ENCODE results near the gene ZNF276.

The ZNF276 gene

DNA sequence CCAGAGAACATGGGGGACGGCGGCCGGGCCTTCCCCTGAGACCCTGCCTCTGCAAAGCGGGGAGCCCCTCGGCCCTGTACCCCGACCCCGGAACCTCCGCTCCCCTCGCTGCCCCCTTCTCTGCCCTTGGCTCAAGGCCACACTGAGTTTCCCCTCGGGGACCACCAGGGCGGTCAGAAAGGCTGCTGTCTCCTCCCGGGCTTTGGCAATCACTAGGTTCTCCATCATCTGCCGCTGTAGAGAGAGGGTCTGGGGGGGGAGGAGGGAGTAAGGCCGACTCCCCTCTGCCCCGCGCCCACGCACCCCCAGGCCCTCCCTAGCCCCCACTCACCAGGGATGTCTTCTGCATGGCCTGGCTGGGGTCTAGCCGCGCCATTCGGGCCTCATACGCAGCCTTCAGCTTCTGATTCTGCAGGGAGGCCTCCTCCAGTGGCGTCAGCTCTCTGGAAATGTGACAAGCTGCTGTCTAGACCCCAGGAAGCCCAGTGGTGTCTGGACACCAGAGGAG lies 9.0 kb upstream of the ZNF276 start:
- TF ChIP-seq CTCF (conservative IDR thresholded peaks at IDR 0.05; ENCODE audit: low read depth, low read length): no peak
- Histone ChIP-seq H2AFZ (ENCODE audit: low read depth) (peak overlapping the region; percentile 39; the same call in 1 of the 2 replicates), H3K4me3 (IDR thresholded peaks at IDR 0.05; ENCODE audit: insufficient read depth, low read depth, low read length) (no peak overlapping the region), H4K20me1 (ENCODE audit: insufficient read depth) (no peaks in the 10 kb centered on the region), H3K79me2 (ENCODE audit: insufficient read depth, low read depth) (peaks cover 28% of the 10 kb centered on the region), H3K9ac (peak overlapping the region; percentile 81), H3K4me1 (ENCODE audit: low read depth, poor library complexity, severe bottlenecking) (peaks cover 12% of the 10 kb centered on the region), H3K36me3 (ENCODE audit: insufficient read depth) (no peaks in the 10 kb centered on the region; the same call in 1 of the 2 replicates), H3K27ac (peak overlapping the region; percentile 22), H3K4me2 (peak overlapping the region; percentile 91), H3K27me3 (ENCODE audit: insufficient read depth, low read depth) (no peaks in the 10 kb centered on the region)

DNA sequence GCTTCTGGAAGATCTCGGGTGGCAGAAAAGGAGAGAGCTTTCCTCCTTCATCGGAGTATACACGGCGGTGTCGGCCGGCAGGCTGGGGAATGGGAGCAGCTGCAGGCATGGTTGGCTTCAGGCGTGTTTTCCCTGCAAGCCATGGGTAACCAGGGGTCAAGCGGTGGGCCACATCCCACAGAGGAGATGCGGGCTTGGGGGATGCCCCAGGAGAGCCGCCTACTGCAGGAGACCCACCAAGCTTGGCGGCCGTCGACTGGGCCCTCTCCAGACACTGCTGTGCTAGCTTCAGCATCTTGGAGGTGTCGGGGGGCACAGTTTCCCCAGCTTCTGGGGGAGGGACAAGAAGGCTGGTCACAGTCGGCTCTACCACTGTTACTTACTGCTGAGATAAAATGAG lies 4.8 kb upstream of the ZNF276 start:
- Histone ChIP-seq H3K9ac (no peak overlapping the region), H4K20me1 (ENCODE audit: insufficient read depth) (no peaks in the 10 kb centered on the region), H3K4me1 (ENCODE audit: low read depth, poor library complexity, severe bottlenecking) (peaks cover 29% of the 10 kb centered on the region), H3K36me3 (ENCODE audit: insufficient read depth) (no peaks in the 10 kb centered on the region; the same call in 1 of the 2 replicates), H3K4me2 (no peak overlapping the region), H2AFZ (ENCODE audit: low read depth) (no peak overlapping the region), H3K4me3 (IDR thresholded peaks at IDR 0.05; ENCODE audit: insufficient read depth, low read depth, low read length) (no peak overlapping the region), H3K27me3 (ENCODE audit: insufficient read depth, low read depth) (no peaks in the 10 kb centered on the region), H3K79me2 (ENCODE audit: insufficient read depth, low read depth) (peaks cover 28% of the 10 kb centered on the region), H3K27ac (no peak overlapping the region)
- no peak for TF ChIP-seq CTCF (conservative IDR thresholded peaks at IDR 0.05; ENCODE audit: low read depth, low read length)

DNA sequence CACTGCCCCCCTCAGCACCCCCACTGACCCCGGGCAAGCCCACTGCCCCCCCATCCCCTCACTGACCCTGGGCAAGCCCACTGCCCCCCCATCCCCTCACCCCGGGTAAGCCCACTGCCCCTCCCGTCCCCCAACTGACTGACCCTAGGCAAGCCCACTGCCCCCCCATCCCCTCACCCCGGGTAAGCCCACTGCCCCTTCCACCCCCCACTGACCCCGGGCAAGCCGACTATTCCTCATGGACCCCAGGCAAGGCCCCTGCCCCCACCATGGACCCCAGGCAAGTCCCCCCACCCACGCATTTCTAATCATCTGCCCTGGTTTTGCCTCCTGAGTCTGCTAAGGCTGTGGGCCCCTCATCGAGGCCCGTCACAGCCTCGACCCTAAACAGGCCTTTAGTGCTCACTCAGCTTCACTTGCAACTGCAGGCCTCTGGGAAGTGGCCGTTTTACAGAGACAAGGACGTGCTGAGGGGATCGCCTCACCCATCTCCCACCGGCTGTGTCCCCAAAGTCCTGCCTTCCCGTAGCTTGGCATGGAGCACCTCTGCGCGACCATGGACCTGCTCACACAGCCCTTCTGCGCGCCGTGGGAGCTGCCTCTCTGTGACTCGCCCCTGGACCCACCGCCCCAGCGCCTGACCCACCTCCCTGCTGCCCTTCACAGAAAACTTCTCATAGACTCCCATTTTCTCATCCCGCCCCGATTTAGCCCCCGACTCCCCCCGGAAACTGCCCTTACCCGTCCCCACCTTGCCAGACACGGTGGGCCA lies 4.2 kb upstream of the ZNF276 start:
- no peak overlapping the region for H3K4me3 ChIP-seq (IDR thresholded peaks at IDR 0.05; ENCODE audit: insufficient read depth, low read depth, low read length)
- H3K4me2 ChIP-seq: no peak overlapping the region
- H3K36me3 ChIP-seq (ENCODE audit: insufficient read depth): no peaks in the 10 kb centered on the region; the same call in 1 of the 2 replicates
- H3K27ac ChIP-seq: no peak overlapping the region
- TF ChIP-seq CTCF (conservative IDR thresholded peaks at IDR 0.05; ENCODE audit: low read depth, low read length): no peak
- peaks cover 24% of the 10 kb centered on the region for H3K79me2 ChIP-seq (ENCODE audit: insufficient read depth, low read depth)
- no peaks in the 10 kb centered on the region for H4K20me1 ChIP-seq (ENCODE audit: insufficient read depth)
- no peaks in the 10 kb centered on the region for H3K27me3 ChIP-seq (ENCODE audit: insufficient read depth, low read depth)
- peaks cover 29% of the 10 kb centered on the region for H3K4me1 ChIP-seq (ENCODE audit: low read depth, poor library complexity, severe bottlenecking)
- no peak overlapping the region for H3K9ac ChIP-seq
- no peak overlapping the region for H2AFZ ChIP-seq (ENCODE audit: low read depth)

DNA sequence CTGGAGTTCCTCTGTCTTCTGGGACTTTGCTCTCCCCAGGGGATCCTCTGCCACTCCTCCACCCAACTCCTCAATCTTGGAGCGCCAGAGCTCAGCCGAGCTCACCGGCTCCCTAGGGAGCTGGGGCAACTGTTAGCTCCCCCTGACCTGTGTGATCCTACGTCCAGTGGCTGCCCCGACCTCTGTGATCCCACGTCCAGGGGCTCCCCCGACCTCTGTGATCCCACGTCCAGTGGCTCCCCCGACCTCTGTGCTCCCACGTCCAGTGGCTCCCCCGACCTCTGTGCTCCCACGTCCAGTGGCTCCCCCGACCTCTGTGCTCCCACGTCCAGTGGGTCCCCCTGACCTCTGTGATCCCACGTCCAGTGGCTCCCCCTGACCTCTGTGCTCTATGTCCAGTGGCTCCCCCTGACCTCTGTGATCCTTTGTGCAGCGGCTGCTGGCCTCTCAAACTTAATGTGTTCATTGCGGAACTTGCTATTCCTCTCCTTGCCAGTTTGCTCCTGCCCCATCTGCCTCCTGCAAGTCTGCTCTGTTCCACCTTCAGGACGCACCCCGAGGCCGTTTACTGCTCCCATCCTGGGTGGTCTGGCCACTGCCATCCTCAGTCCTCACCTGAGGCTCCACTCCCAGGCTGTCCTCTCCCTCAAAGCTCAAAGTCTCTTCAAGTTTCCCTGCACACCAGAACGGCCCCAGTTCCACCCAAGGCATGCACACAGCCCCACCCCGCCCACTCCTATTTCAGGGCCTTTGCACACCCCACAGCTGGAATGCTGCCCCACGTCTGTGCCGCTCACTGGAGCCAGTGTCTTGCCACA lies 3.4 kb upstream of the ZNF276 start:
- Histone ChIP-seq H4K20me1 (ENCODE audit: insufficient read depth) (no peaks in the 10 kb centered on the region), H3K27me3 (ENCODE audit: insufficient read depth, low read depth) (no peaks in the 10 kb centered on the region), H2AFZ (ENCODE audit: low read depth) (no peak overlapping the region), H3K79me2 (ENCODE audit: insufficient read depth, low read depth) (peaks cover 23% of the 10 kb centered on the region), H3K36me3 (ENCODE audit: insufficient read depth) (no peaks in the 10 kb centered on the region; the same call in 1 of the 2 replicates), H3K4me1 (ENCODE audit: low read depth, poor library complexity, severe bottlenecking) (peaks cover 27% of the 10 kb centered on the region), H3K4me2 (no peak overlapping the region; the same call in 1 of the 2 replicates), H3K4me3 (IDR thresholded peaks at IDR 0.05; ENCODE audit: insufficient read depth, low read depth, low read length) (no peak overlapping the region), H3K27ac (no peak overlapping the region), H3K9ac (no peak overlapping the region)
- no peak for TF ChIP-seq CTCF (conservative IDR thresholded peaks at IDR 0.05; ENCODE audit: low read depth, low read length)
